K562 (cell line): ENCODE results near the gene ZBTB18. TPM values are rescaled to one million over a fixed set of nuclear protein-coding genes. Genes with fewer than 3 reads are reported as not detected.

Source experiments
- ATAC-seq: fragments of 200-7000 bp; cut with Tn5 transposase; 3 replicates; pipeline ENCODE4 v1.9.1; 2020; ENCODE audit warnings: moderate library complexity
- BruUV-seq: library from RNA; stranded (reverse); fragments of 400-500 nt; replicated peaks from 2 replicates; lab custom pipeline; 2021; lab: Mats Ljungman, UMichigan
- CTCF ChIA-PET: fragments of 300-600 bp; formaldehyde crosslinking; extraction: SDS; loops from one replicate; lab custom pipeline; 2021; ENCODE audit warnings: low intra/inter-chr PET ratio; lab: Yijun Ruan, JAX
- POLR2A ChIA-PET: fragments of 300-600, 350-650 bp; sonication (Branson Sonifier 250); formaldehyde crosslinking; extraction: SDS; loops from one replicate; lab custom pipeline; 2021; ENCODE audit warnings: antibody characterized with exemption, inconsistent platforms; lab: Yijun Ruan, JAX
- DNase-seq, 4 experiments: peaks; one replicate each; pipeline versions ENCODE4 v3.0.0 to v3.0.0-alpha.2; 2011 to 2018; ENCODE audit warnings: low spot score in 3 of 4, mixed read lengths in 3 of 4; ENCODE audit errors: extremely low read depth in 1 of 4
- FAIRE-seq: peaks from 2 replicates; lab custom pipeline; 2011; peaks lifted over from hg19 to GRCh38; lab: Jason Lieb, UNC
- H2AFZ ChIP-seq: 2 replicates; pipeline ENCODE4 v1.6.0; 2011; ENCODE audit warnings: low read depth, low read length, control low read depth, inconsistent platforms
- H3K27ac ChIP-seq: fragments of 200-600 bp; 3 replicates; pipeline ENCODE4 v1.8.0; 2011; ENCODE audit warnings: low read depth, mild to moderate bottlenecking, control low read depth, inconsistent platforms, low read length, moderate library complexity, mixed read lengths; ENCODE audit errors: extremely low read depth
- H3K27me3 ChIP-seq, 2 experiments: fragments of 300-600 bp in 1 of 2; 2 replicates in 1 of 2; 3 replicates in 1 of 2; pipeline versions ENCODE4 v1.6.0 to v1.8.0; 2011; ENCODE audit warnings: inconsistent platforms in 2 of 2, low read length in 2 of 2, mild to moderate bottlenecking in 1 of 2, mixed read lengths in 1 of 2, moderate library complexity in 1 of 2; ENCODE audit not compliant: control insufficient read depth in 2 of 2, insufficient read depth in 2 of 2
- H3K36me3 ChIP-seq: fragments of 300-600 bp; 3 replicates; pipeline ENCODE4 v1.8.0; 2011; ENCODE audit warnings: mild to moderate bottlenecking, low read length, inconsistent platforms; ENCODE audit not compliant: control insufficient read depth, insufficient read depth
- H3K4me1 ChIP-seq, 2 experiments: fragments of 200-600 bp in 1 of 2; replicated peaks in 1 of 2; 2 replicates in 1 of 2; 3 replicates in 1 of 2; pipeline versions ENCODE4 v1.5.1 to v1.8.0; 2011; ENCODE audit warnings: inconsistent platforms in 2 of 2, low read length in 2 of 2, mild to moderate bottlenecking in 1 of 2, mixed read lengths in 1 of 2, moderate library complexity in 1 of 2; ENCODE audit not compliant: control insufficient read depth in 2 of 2, insufficient read depth in 2 of 2
- H3K4me2 ChIP-seq: 2 replicates; pipeline ENCODE4 v1.6.1; 2011; ENCODE audit warnings: low read length, control low read depth, inconsistent platforms, mixed read lengths; ENCODE audit not compliant: insufficient read depth
- H3K4me3 ChIP-seq: fragments of 200-600 bp; sonication (generic), shearing (Covaris generic); 2 replicates; pipeline ENCODE4 v1.5.1; 2016; ENCODE audit warnings: control low read depth, inconsistent platforms
- H3K79me2 ChIP-seq: fragments of 200-600 bp; 3 replicates; pipeline ENCODE4 v1.8.0; 2011; ENCODE audit warnings: low read length, inconsistent platforms; ENCODE audit not compliant: control insufficient read depth, insufficient read depth
- H3K9ac ChIP-seq, 2 experiments: 2 replicates each; pipeline versions ENCODE4 v1.6.0 to v1.6.1; 2011; ENCODE audit warnings: low read depth in 2 of 2, low read length in 2 of 2, control low read depth in 1 of 2, inconsistent platforms in 1 of 2, mild to moderate bottlenecking in 1 of 2, mixed read lengths in 1 of 2; ENCODE audit not compliant: insufficient read depth in 1 of 2
- H3K9me1 ChIP-seq: one replicate; pipeline ENCODE4 v1.6.0; 2011; ENCODE audit warnings: inconsistent platforms, mild to moderate bottlenecking, low read length, moderate library complexity; ENCODE audit not compliant: control insufficient read depth, insufficient read depth
- H3K9me3 ChIP-seq: replicated peaks from 2 replicates; pipeline ENCODE4 v1.5.1; 2011; ENCODE audit warnings: low read depth, low read length, inconsistent platforms; ENCODE audit not compliant: control insufficient read depth, insufficient read depth
- H4K20me1 ChIP-seq: replicated peaks from 2 replicates; pipeline ENCODE4 v1.6.1; 2011; ENCODE audit warnings: low read length, inconsistent platforms, mixed read lengths; ENCODE audit not compliant: control insufficient read depth, insufficient read depth
- CBFA2T3 ChIP-seq: fragments of 450-650 bp; IDR thresholded peaks from 2 replicates; pipeline ENCODE4 v1.6.1; 2017
- CBFB ChIP-seq: sonication (generic); formaldehyde crosslinking; IDR thresholded peaks from 2 replicates; pipeline ENCODE4 v1.4.0; 2020; ENCODE audit warnings: mild to moderate bottlenecking, missing genetic modification reagents
- CCNT2 ChIP-seq: IDR thresholded peaks from 2 replicates; pipeline ENCODE4 v1.6.1; 2011; ENCODE audit warnings: borderline replicate concordance, low read depth, mild to moderate bottlenecking, moderate library complexity, mixed read lengths, low read length; ENCODE audit not compliant: insufficient read length; ENCODE audit errors: extremely low read depth
- HMGXB4 ChIP-seq: sonication (generic); formaldehyde crosslinking; IDR thresholded peaks from 2 replicates; pipeline ENCODE4 v1.8.1; 2023; ENCODE audit warnings: mild to moderate bottlenecking, missing genetic modification reagents
- HNRNPH1 ChIP-seq: fragments of 200-400 bp; formaldehyde crosslinking; optimal IDR thresholded peaks from 2 replicates; pipeline ENCODE3; 2017; ENCODE audit warnings: low read depth, mild to moderate bottlenecking, low read length, moderate library complexity
- MCM3 ChIP-seq: fragments of 450-650 bp; IDR thresholded peaks from 2 replicates; pipeline ENCODE4 v1.6.1; 2016
- RBM22 ChIP-seq: fragments of 200-400 bp; formaldehyde crosslinking; IDR thresholded peaks from 2 replicates; pipeline ENCODE4 v1.6.1; 2018; ENCODE audit warnings: low read length, low read depth; ENCODE audit not compliant: poor library complexity, severe bottlenecking
- RREB1 ChIP-seq: fragments of 250-450 bp; sonication (Bioruptor Pico); IDR thresholded peaks from 2 replicates; pipeline ENCODE4 v1.4.0; 2020
- SAFB ChIP-seq: fragments of 200-400 bp; formaldehyde crosslinking; IDR thresholded peaks from 2 replicates; pipeline ENCODE4 v1.6.1; 2017; ENCODE audit warnings: low read depth, low read length, borderline replicate concordance
- ZNF695 ChIP-seq: fragments of 450-650 bp; formaldehyde crosslinking; IDR thresholded peaks from 2 replicates; pipeline ENCODE4 v1.4.0; 2020; ENCODE audit warnings: mild to moderate bottlenecking, moderate library complexity
- WGBS: fragments of 100-300 bp; shearing (Covaris generic); methylation state at CpG from one replicate; pipeline ENCODE4 v1.1.6; 2016; ENCODE audit warnings: low coverage, mixed read lengths; ENCODE audit not compliant: insufficient coverage; ENCODE audit errors: missing lambda C conversion rate; 5-methylcytosine and 5-hydroxymethylcytosine counted together
- in situ Hi-C: fragments of 300-500 bp; cut with MboI; formaldehyde crosslinking; loops from 4 replicates; pipeline ENCODE4 v1.15.0; 2018; ENCODE audit warnings: inconsistent platforms, mixed read lengths
- intact Hi-C: fragments of 100-400 bp; cut with micrococcal nuclease; formaldehyde crosslinking; loops from 2 replicates; pipeline ENCODE4 v1.14.2; 2022
- polyA plus RNA-seq, 8 experiments: library from polyadenylated mRNA; depleted of rRNA in 4 of 8; stranded (reverse) in 5 of 8; unstranded in 3 of 8; fragments of >200 nt; fragmentation: Nextera tagmentation in 2 of 8; fragmentation: Illumina TruSeq in 1 of 8; extraction: Ambion mirVana in 2 of 8; extraction: Trizol in 1 of 8; gene quantifications; 2 replicates each; pipeline versions ENCODE4 v1.2.1 to v1.2.3, GENCODE V29; 2011 to 2014; ENCODE audit warnings: inconsistent platforms in 1 of 8, missing spikeins in 1 of 8
- total RNA-seq, 7 experiments: library from RNA; depleted of rRNA in 6 of 7; stranded (reverse); fragments of >200 nt in 6 of 7; fragmentation: Illumina TruSeq in 2 of 7; extraction: Trizol in 2 of 7; gene quantifications; 2 replicates each; pipeline versions ENCODE4 v1.2.1 to v1.2.3, GENCODE V29; 2011 to 2021; ENCODE audit warnings: low replicate concordance in 1 of 7

The ZBTB18 gene
- total and polyA plus RNA-seq, 9 of the 15 experiments (the other 6 are each of a cell fraction or from before 2014, with no cell fraction given), result 0.13 to 2.6 (median 1.6) TPM

- H3K36me3 ChIP-seq, result no peaks in the 10 kb centered on the region
- no peaks in the 10 kb centered on the region for H3K9me3 ChIP-seq
- POLR2A ChIA-PET, result interaction anchor here (0.5 to 1.1 kb wide), 2 partner anchors 11 to 621 kb away, joined by 3 to 4 read pairs; no protein-coding TSS in a partner anchor
- no peak overlapping the region for H3K27ac ChIP-seq
- 2% methylated on average over 3 of the region's 3 CpGs for WGBS
- intact Hi-C loops, result no loop called here
- no peak overlapping the region for H3K4me2 ChIP-seq
- no peaks in the 10 kb centered on the region for H3K79me2 ChIP-seq
- no peaks in the 10 kb centered on the region for H4K20me1 ChIP-seq
- no peak for TF ChIP-seq HNRNPH1
- TF ChIP-seq CBFB (CRISPR knock-in tag), result no peak
- TF ChIP-seq RREB1 (CRISPR knock-in tag), result no peak
- TF ChIP-seq MCM3, result no peak
- TF ChIP-seq CCNT2, result no peak
- TF ChIP-seq HMGXB4, result no peak
- no peak for TF ChIP-seq CBFA2T3
- TF ChIP-seq SAFB, result no peak
- no peak for TF ChIP-seq RBM22
- no peak for TF ChIP-seq ZNF695 (CRISPR knock-in tag)
- TF ChIP-seq, all 486 proteins: peak for 0
- DNase-seq (no peak), ATAC-seq (no peak), FAIRE-seq (no peak)
- CTCF ChIA-PET, result interaction anchor here (0.6 kb wide), 1 partner anchor 32 kb away, joined by 3 read pairs; no protein-coding TSS in a partner anchor
- in situ Hi-C loops, result no loop called here
- Histone ChIP-seq H2AFZ (no peak overlapping the region), H3K27me3 (peaks cover 18 to 63% of the 10 kb centered on the region in 2 experiments; a peak in 4 of 5 replicates), H3K9ac (no peak overlapping the region), H3K4me3 (no peak overlapping the region), H3K9me1 (no peaks in the 10 kb centered on the region), H3K4me1 (no peaks in the 10 kb centered on the region)
- BruUV-seq, result no TSS peak
Measured at GRCh38 chr1:244090645-244091044, 39.6 kb downstream of the ZBTB18 start.
